Adipose tissue (tissue), 3 donors: ENCODE results near the gene GALNT9. TPM values are rescaled to one million over a fixed set of nuclear protein-coding genes. Genes with fewer than 3 reads are reported as not detected.
"Not testable (repeated sequence)": the region's sequence is repeated elsewhere in the genome, so short reads cannot be mapped to it uniquely, and the experiment has no call there.

Experiments used
- H3K27ac ChIP-seq: one replicate; pipeline ENCODE4 v1.5.1; 2013; ENCODE audit warnings: low read depth, low read length
- WGBS, 3 donors: extraction: QIAGEN DNeasy Blood & Tissue Kit; methylation state at CpG; one replicate each; pipeline ENCODE4 v1.1.7; 2013; 5-methylcytosine and 5-hydroxymethylcytosine counted together
- polyA plus RNA-seq, 3 donors: library from polyadenylated mRNA; stranded (reverse); fragments of 200-250 nt; gene quantifications; one replicate each; pipeline ENCODE4 v1.2.3, GENCODE V29; 2013
- donor health status: healthy with polysubstance abuse.
- donor health status: Bipolar disorder and iron deficiency.
- donor health status: healthy.

GALNT9 gene
- polyA plus RNA-seq, 3 donors: 0.03 to 1.1 (median 1.0) TPM

GRCh38 chr12:132307976-132308852 is 21.2 kb downstream of the GALNT9 start:
- H3K27ac ChIP-seq: no peak overlapping the region
- WGBS, 3 donors: 55 to 70% (median 70%) methylated on average over 32 of the region's 32 CpGs

GRCh38 chr12:132306885-132307191 is 22.6 kb downstream of the GALNT9 start:
- WGBS, 3 donors: 67 to 81% (median 76%) methylated on average over 10 of the region's 10 CpGs
- H3K27ac ChIP-seq: no peak overlapping the region

- whole genome bisulfite sequencing, 3 donors: 71 to 83% (median 83%) methylated on average over 49 to 51 of the region's 51 CpGs
- no peak overlapping the region for H3K27ac ChIP-seq
Observed at GRCh38 chr12:132305991-132306884, 23.2 kb downstream of the GALNT9 start.

GRCh38 chr12:132305560-132305966 is 23.8 kb downstream of the GALNT9 start:
- WGBS, 3 donors: 86 to 87% (median 86%) methylated on average over 14 of the region's 14 CpGs
- H3K27ac ChIP-seq: no peak overlapping the region

GRCh38 chr12:132304866-132305265 is 24.5 kb downstream of the GALNT9 start:
- not testable (repeated sequence) for H3K27ac ChIP-seq
- 65 to 87% methylated on average over 8 to 9 of the region's 28 CpGs; no CpG with 5 or more reads in 1 of the 3 donors for WGBS, 3 donors

- H3K27ac ChIP-seq: not testable (repeated sequence)
- WGBS, 3 donors: 73 to 96% methylated on average over 6 to 23 of the region's 30 CpGs; no CpG with 5 or more reads in 1 of the 3 donors
Observed at GRCh38 chr12:132303853-132304373, 25.5 kb downstream of the GALNT9 start.

GRCh38 chr12:132302466-132303358 is 26.7 kb downstream of the GALNT9 start:
- 63 to 78% (median 74%) methylated on average over 30 of the region's 30 CpGs for WGBS, 3 donors

GRCh38 chr12:132300789-132301722 is 28.3 kb downstream of the GALNT9 start:
- WGBS, 3 donors: 57 to 65% (median 60%) methylated on average over 26 of the region's 26 CpGs
- H3K27ac ChIP-seq: no peak overlapping the region

More at GRCh38 chr12:132302466-132303358, 26.7 kb downstream of the GALNT9 start:
- no peak overlapping the region for H3K27ac ChIP-seq

- WGBS, 3 donors: 91 to 97% (median 93%) methylated on average over 18 of the region's 18 CpGs
- H3K27ac ChIP-seq: no peak overlapping the region
Observed at GRCh38 chr12:132296063-132296462, 33.3 kb downstream of the GALNT9 start.

GRCh38 chr12:132295561-132295960 is 33.8 kb downstream of the GALNT9 start:
- H3K27ac ChIP-seq: not testable (repeated sequence)
- WGBS, 3 donors: 89 to 96% (median 93%) methylated on average over 23 to 24 of the region's 24 CpGs

- no peak overlapping the region for H3K27ac ChIP-seq
- 80 to 84% (median 82%) methylated on average over 18 of the region's 18 CpGs for WGBS, 3 donors
Observed at GRCh38 chr12:132295101-132295526, 34.3 kb downstream of the GALNT9 start.

- 65 to 67% (median 65%) methylated on average over 21 to 24 of the region's 24 CpGs for WGBS, 3 donors
- H3K27ac ChIP-seq: no peak overlapping the region
Observed at GRCh38 chr12:132294121-132295034, 35.0 kb downstream of the GALNT9 start.

- 81 to 90% (median 86%) methylated on average over 32 to 33 of the region's 33 CpGs for WGBS, 3 donors
Observed at GRCh38 chr12:132292328-132293319, 36.8 kb downstream of the GALNT9 start.

GRCh38 chr12:132291402-132292175 is 37.8 kb downstream of the GALNT9 start:
- WGBS, 3 donors: 93 to 96% (median 95%) methylated on average over 24 to 28 of the region's 30 CpGs
- no peak overlapping the region for H3K27ac ChIP-seq

More at GRCh38 chr12:132292328-132293319, 36.8 kb downstream of the GALNT9 start:
- no peak overlapping the region for H3K27ac ChIP-seq
